ENCODE data around the gene MCMBP.

DNA sequence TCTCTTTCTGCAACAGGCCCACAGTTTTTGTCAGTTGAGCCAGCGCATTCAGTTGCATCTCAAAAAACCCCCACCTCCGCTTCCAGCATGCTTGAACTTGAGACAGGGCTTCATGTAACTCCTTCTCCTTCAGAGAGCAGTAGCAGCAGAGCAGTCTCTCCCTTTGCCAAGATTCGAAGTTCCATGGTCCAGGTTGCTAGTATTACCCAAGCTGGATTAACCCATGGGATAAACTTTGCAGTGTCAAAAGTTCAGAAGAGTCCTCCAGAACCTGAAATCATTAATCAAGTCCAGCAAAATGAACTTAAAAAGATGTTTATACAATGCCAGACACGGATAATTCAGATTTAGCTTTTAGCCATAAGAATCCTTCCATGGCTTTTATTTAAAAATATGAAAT lies 45.2 kb downstream of the MCMBP start:
- TF ChIP-seq, protein P1, sequence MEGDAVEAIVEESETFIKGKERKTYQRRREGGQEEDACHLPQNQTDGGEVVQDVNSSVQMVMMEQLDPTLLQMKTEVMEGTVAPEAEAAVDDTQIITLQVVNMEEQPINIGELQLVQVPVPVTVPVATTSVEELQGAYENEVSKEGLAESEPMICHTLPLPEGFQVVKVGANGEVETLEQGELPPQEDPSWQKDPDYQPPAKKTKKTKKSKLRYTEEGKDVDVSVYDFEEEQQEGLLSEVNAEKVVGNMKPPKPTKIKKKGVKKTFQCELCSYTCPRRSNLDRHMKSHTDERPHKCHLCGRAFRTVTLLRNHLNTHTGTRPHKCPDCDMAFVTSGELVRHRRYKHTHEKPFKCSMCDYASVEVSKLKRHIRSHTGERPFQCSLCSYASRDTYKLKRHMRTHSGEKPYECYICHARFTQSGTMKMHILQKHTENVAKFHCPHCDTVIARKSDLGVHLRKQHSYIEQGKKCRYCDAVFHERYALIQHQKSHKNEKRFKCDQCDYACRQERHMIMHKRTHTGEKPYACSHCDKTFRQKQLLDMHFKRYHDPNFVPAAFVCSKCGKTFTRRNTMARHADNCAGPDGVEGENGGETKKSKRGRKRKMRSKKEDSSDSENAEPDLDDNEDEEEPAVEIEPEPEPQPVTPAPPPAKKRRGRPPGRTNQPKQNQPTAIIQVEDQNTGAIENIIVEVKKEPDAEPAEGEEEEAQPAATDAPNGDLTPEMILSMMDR (IDR thresholded peaks at IDR 0.05; ENCODE audit: extremely low read depth in 1 of 2, insufficient read depth in 1 of 2, low read depth in 1 of 2, low read length in 2 of 2), result no peak
- no peak for TF ChIP-seq EZH2 (IDR thresholded peaks at IDR 0.05; ENCODE audit: borderline replicate concordance, low read depth, low read length, severe bottlenecking)
- no peak for TF ChIP-seq MYC (IDR thresholded peaks at IDR 0.05; ENCODE audit: low read depth, low read length)
- no peak for TF ChIP-seq POLR2AphosphoS5 (IDR thresholded peaks at IDR 0.05; ENCODE audit: insufficient read depth, low read depth, low read length)
- TF ChIP-seq POLR2A (IDR thresholded peaks at IDR 0.05; ENCODE audit: low read depth, low read length), result no peak
- TF ChIP-seq, protein P2, sequence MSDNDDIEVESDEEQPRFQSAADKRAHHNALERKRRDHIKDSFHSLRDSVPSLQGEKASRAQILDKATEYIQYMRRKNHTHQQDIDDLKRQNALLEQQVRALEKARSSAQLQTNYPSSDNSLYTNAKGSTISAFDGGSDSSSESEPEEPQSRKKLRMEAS (IDR thresholded peaks at IDR 0.05; ENCODE audit: insufficient read depth, insufficient read length), result no peak

Measured in endothelial cell of umbilical vein (primary cell).